ENCODE measurements around the gene NRL.
"Not testable (repeated sequence)": the region's sequence is repeated elsewhere in the genome, so short reads cannot be mapped to it uniquely, and the experiment has no call there.

NRL gene

DNA sequence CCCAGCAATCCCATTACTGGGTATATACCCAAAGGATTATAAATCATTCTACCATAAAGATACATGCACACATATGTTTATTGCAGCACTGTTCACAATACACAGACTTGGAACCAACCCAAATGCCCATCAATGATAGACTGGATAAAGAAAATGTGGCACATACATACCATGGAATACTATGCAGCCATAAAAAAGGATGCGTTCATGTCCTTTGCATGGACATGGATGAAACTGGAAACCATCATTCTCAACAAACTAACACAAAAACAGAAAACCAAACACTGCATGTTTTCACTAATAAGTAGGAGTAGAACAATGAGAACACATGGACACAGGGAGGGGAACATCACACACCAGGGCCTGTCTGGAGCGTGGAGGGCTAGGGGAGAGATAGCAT lies 83.4 kb downstream of the NRL start:
- in situ Hi-C loops (cut with MboI; ENCODE audit: low sequenced_read_pairs) = not testable (repeated sequence)

DNA sequence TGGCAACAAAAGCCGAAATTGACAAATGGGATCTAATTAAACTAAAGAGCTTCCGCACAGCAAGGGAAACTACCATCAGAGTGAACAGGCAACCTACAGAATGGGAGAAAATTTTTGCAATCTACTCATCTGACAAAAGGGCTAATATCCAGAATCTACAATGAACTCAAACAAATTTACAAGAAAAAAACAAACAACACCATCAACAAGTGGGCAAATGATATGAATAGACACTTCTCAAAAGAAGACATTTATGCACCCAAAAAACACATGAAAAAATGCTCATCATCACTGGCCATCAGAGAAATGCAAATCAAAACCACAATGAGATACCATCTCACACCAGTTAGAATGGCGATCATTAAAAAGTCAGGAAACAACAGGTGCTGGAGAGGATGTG lies 85.1 kb downstream of the NRL start:
- in situ Hi-C loops (cut with MboI; ENCODE audit: low sequenced_read_pairs) = not testable (repeated sequence)
